ENCODE measurements around the gene MRPL50. TPM values are rescaled to one million over a fixed set of nuclear protein-coding genes. Genes with fewer than 3 reads are reported as not detected.
A peak's percentile ranks its signal among the peaks of the same experiment; 100 is the strongest.
"Not testable (repeated sequence)": the region's sequence is repeated elsewhere in the genome, so short reads cannot be mapped to it uniquely, and the experiment has no call there.

The MRPL50 gene
- total RNA-seq, 1 donor: 17.3 TPM

GRCh38 chr9:101394687-101395086 is 3.7 kb downstream of the MRPL50 start:
- TF ChIP-seq CTCF (IDR thresholded peaks at IDR 0.05; ENCODE audit: insufficient read depth, low read depth, low read length): no peak
- no peak overlapping the region for H3K4me3 ChIP-seq (ENCODE audit: low read depth, low read length)
- DNase-seq (ENCODE audit: low read depth): no peak

- H3K4me3 ChIP-seq (ENCODE audit: low read depth, low read length): no peak overlapping the region
- TF ChIP-seq CTCF (IDR thresholded peaks at IDR 0.05; ENCODE audit: insufficient read depth, low read depth, low read length): no peak
- DNase-seq (ENCODE audit: low read depth): no peak
Measured at GRCh38 chr9:101393135-101393534, 5.3 kb downstream of the MRPL50 start.

- H3K4me3 ChIP-seq (ENCODE audit: low read depth, low read length): no peak overlapping the region
- TF ChIP-seq CTCF (IDR thresholded peaks at IDR 0.05; ENCODE audit: insufficient read depth, low read depth, low read length): peak; percentile 34
- no peak for DNase-seq (ENCODE audit: low read depth)
Measured at GRCh38 chr9:101388507-101388993, 9.9 kb downstream of the MRPL50 start.

- DNase-seq (ENCODE audit: low read depth): peak; percentile 44
- H3K4me3 ChIP-seq (ENCODE audit: low read depth, low read length): no peak overlapping the region
- peak; percentile 66 for TF ChIP-seq CTCF (IDR thresholded peaks at IDR 0.05; ENCODE audit: insufficient read depth, low read depth, low read length)
Measured at GRCh38 chr9:101387871-101388506, 10.4 kb downstream of the MRPL50 start.

- H3K4me3 ChIP-seq (ENCODE audit: low read depth, low read length); DNase-seq (ENCODE audit: low read depth): not testable (repeated sequence)
Measured at GRCh38 chr9:101384873-101385536, 13.4 kb downstream of the MRPL50 start, which contains the start of gene BAAT. TSS of gene BAAT (minus strand) at chr9:101385006. CDS start at chr9:101371404, 13,602 bp downstream.

- DNase-seq (ENCODE audit: low read depth): no peak
- H3K4me3 ChIP-seq (ENCODE audit: low read depth, low read length): no peak overlapping the region
- no peak for TF ChIP-seq CTCF (IDR thresholded peaks at IDR 0.05; ENCODE audit: insufficient read depth, low read depth, low read length)
Measured at GRCh38 chr9:101383361-101383760, 15.1 kb downstream of the MRPL50 start.

- no peak for DNase-seq (ENCODE audit: low read depth)
- no peak for TF ChIP-seq CTCF (IDR thresholded peaks at IDR 0.05; ENCODE audit: insufficient read depth, low read depth, low read length)
Measured at GRCh38 chr9:101381833-101382342, 16.5 kb downstream of the MRPL50 start.

More at GRCh38 chr9:101381833-101382342, 16.5 kb downstream of the MRPL50 start:
- H3K4me3 ChIP-seq (ENCODE audit: low read depth, low read length): no peak overlapping the region

All from fibroblast of villous mesenchyme (primary cell).